Cardiac muscle cell (in vitro differentiated cells and primary cell): Measurements from ENCODE around the gene TIAM2. TPM values are rescaled to one million over a fixed set of nuclear protein-coding genes. Genes with fewer than 3 reads are reported as not detected.
"Not testable (repeated sequence)": the region's sequence is repeated elsewhere in the genome, so short reads cannot be mapped to it uniquely, and the experiment has no call there.

Source experiments
- DNase-seq, 2 donors: peaks; one replicate each; pipeline versions ENCODE4 v3.0.0 to v3.0.0-alpha.2; 2010 to 2017; ENCODE audit warnings: low read depth in 1 of 2, low spot score in 1 of 2
- H3K27ac ChIP-seq: fragments of 200-600 bp; sonication (generic); 2 replicates; pipeline ENCODE4 v1.5.1; 2016
- H3K27me3 ChIP-seq: fragments of 200-600 bp; sonication (generic); 2 replicates; pipeline ENCODE4 v1.6.0; 2016; ENCODE audit warnings: control low read depth
- H3K36me3 ChIP-seq: fragments of 200-600 bp; sonication (generic); 2 replicates; pipeline ENCODE4 v1.5.1; 2016; ENCODE audit warnings: control low read depth
- H3K4me1 ChIP-seq: fragments of 200-600 bp; sonication (generic); 2 replicates; pipeline ENCODE4 v1.8.1; 2017; ENCODE audit warnings: low read depth, mild to moderate bottlenecking, mixed run types
- H3K4me3 ChIP-seq: fragments of 200-600 bp; sonication (generic); 2 replicates; pipeline ENCODE4 v1.5.1; 2016; ENCODE audit warnings: mild to moderate bottlenecking
- H3K9me3 ChIP-seq: fragments of 200-600 bp; sonication (generic); 2 replicates; pipeline ENCODE4 v1.5.1; 2017; ENCODE audit warnings: low read depth, mild to moderate bottlenecking, control low read depth
- polyA plus RNA-seq: library from polyadenylated mRNA; unstranded; fragments of >200 nt; fragmentation: Nextera tagmentation; extraction: Ambion mirVana; gene quantifications from 2 replicates; pipeline ENCODE4 v1.2.1, GENCODE V29; 2016
- total RNA-seq: library from RNA; depleted of rRNA; stranded (reverse); fragments of >200 nt; gene quantifications from 2 replicates; pipeline ENCODE4 v1.2.3, GENCODE V29; 2016
- TF ChIP-seq, protein P1 (sequence below): IDR thresholded peaks from 2 replicates; pipeline ENCODE4 v1.5.1; 2012; ENCODE audit warnings: low read depth, mild to moderate bottlenecking, low read length

Gene TIAM2
- total and polyA plus RNA-seq, 2 experiments from 2014 or later = 3.9 to 12.4 TPM

DNA sequence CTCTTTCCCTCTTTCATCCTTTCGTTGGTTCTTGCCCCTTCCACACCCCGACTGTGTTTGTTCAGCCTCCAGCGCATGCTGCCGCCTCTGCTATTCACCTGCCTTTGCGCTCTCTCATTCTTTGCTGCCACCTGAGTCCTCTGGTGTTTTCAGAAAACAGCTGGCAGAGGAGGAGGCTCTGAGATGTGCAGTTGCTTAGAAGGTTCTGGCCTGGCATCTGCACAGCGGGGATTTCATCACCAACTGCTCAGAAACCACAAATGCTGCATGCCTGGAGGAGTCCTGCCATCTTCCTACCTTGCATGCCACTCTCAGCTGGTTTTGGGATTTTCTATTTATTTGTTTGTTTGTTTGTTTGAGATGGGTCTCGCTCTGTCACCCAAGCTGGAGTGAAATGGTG lies 229.5 kb downstream of the TIAM2 start:
- peak in 1 of 2 donors; percentile 21 for DNase-seq
- H3K27ac ChIP-seq = no peak overlapping the region
- H3K4me3 ChIP-seq = no peak overlapping the region
- no peaks in the 10 kb centered on the region for H3K9me3 ChIP-seq
- H3K36me3 ChIP-seq = no peaks in the 10 kb centered on the region
- H3K4me1 ChIP-seq = no peaks in the 10 kb centered on the region
- peaks cover 9% of the 10 kb centered on the region for H3K27me3 ChIP-seq
- TF ChIP-seq, protein P1, sequence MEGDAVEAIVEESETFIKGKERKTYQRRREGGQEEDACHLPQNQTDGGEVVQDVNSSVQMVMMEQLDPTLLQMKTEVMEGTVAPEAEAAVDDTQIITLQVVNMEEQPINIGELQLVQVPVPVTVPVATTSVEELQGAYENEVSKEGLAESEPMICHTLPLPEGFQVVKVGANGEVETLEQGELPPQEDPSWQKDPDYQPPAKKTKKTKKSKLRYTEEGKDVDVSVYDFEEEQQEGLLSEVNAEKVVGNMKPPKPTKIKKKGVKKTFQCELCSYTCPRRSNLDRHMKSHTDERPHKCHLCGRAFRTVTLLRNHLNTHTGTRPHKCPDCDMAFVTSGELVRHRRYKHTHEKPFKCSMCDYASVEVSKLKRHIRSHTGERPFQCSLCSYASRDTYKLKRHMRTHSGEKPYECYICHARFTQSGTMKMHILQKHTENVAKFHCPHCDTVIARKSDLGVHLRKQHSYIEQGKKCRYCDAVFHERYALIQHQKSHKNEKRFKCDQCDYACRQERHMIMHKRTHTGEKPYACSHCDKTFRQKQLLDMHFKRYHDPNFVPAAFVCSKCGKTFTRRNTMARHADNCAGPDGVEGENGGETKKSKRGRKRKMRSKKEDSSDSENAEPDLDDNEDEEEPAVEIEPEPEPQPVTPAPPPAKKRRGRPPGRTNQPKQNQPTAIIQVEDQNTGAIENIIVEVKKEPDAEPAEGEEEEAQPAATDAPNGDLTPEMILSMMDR = no peak

DNA sequence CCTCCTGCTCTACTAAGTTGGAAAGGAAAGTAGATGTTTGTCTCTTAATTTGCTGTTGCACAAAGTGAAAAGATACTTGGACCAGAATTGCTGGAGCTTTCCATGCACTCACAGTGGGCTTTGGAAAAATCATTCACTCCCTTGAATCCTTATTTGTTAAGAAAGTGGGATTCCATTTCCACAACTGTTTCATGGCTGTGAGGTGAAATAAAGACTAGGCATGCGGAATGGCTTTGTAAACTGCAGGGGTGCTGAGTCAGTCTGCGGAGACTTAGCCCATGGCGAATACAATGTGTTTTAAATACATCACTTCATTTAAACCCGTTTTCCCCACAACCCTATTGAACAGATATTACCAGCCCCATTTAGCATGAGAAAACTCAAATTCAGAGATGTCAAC lies 231.9 kb downstream of the TIAM2 start:
- H3K27me3 ChIP-seq = peaks cover 9% of the 10 kb centered on the region
- no peaks in the 10 kb centered on the region for H3K4me1 ChIP-seq
- H3K9me3 ChIP-seq = no peaks in the 10 kb centered on the region
- H3K27ac ChIP-seq = no peak overlapping the region
- no peaks in the 10 kb centered on the region for H3K36me3 ChIP-seq
- DNase-seq = no peak
- TF ChIP-seq, protein P1 = no peak
- no peak overlapping the region for H3K4me3 ChIP-seq

DNA sequence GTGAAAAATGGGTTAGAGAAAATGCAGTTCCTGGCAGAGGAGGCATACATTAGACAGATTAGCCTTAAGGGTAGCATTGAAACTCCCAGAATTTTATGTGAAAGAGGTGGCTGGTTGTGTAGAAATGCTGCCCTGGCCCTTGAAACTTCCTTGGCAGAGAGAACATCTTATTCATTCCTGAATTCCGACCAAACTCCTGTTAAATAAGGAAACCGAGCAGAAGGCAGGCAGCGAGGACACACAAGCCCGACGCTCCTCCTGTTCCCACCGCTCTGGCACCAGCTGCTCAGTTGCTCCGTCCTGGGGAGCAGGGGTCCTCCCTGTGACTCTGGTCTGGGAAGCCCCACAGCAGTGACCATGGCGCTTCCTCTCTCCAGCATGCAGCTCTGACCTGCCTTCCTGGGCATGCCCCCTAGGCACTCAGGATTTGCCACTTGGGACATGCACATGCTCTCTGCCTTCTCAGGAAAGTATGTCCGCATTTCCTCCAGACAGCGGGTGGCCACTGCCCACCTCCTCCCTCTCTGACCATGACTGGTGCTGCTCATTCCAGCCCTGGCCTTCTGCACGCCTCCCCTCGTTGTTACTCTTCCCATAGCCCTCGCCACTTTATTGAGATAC lies 233.5 kb downstream of the TIAM2 start:
- Histone ChIP-seq H3K4me1 (no peaks in the 10 kb centered on the region), H3K4me3 (no peak overlapping the region), H3K27me3 (peaks cover 9% of the 10 kb centered on the region), H3K27ac (no peak overlapping the region), H3K36me3 (no peaks in the 10 kb centered on the region), H3K9me3 (no peaks in the 10 kb centered on the region)
- TF ChIP-seq, protein P1 = no peak
- DNase-seq = peak in 1 of 2 donors; percentile 89

DNA sequence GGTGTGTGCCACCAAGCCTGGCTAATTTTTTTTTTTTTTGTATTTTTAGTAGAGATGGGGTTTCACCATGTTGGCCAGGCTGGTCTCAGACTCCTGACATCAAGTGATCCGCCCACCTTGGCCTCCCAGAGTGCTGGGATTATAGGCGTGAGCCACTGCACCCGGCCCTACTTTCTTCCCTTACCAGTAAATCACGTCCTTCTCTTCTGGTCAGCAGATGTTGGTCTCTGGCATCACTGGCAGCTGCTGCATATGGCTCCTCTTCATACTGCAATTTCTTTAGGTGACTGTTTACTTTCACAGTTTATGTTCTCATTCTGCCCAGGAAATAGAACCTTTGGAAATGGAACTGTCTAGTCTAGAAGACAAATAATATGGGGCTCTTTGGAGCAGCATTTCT lies 235.9 kb downstream of the TIAM2 start:
- not testable (repeated sequence) for DNase-seq, H3K9me3 ChIP-seq, H3K27ac ChIP-seq, H3K4me1 ChIP-seq, H3K27me3 ChIP-seq, H3K36me3 ChIP-seq, H3K4me3 ChIP-seq

DNA sequence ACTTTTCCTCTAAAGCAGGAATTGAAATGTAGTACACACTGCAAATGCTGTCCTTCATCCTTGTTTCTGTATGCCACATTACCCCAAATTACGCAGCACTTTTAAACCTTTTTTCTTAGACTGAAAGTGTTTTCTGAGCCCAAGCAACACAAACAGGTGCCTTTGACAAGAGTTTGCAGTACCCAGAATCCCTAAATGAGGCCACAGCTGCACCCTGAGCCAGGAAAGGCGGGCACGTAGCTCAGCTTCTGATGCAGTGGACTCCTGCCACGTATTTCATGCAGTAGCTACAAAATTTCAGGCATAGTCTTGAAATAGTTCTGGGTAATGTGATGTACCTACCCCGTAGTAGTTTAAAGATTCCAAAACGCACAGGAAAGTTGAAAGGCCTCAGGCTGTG lies 237.7 kb downstream of the TIAM2 start:
- Histone ChIP-seq H3K27ac (no peak overlapping the region), H3K4me3 (no peak overlapping the region), H3K36me3 (no peaks in the 10 kb centered on the region), H3K27me3 (no peaks in the 10 kb centered on the region), H3K9me3 (no peaks in the 10 kb centered on the region), H3K4me1 (no peaks in the 10 kb centered on the region)
- TF ChIP-seq, protein P1 = no peak
- no peak for DNase-seq

DNA sequence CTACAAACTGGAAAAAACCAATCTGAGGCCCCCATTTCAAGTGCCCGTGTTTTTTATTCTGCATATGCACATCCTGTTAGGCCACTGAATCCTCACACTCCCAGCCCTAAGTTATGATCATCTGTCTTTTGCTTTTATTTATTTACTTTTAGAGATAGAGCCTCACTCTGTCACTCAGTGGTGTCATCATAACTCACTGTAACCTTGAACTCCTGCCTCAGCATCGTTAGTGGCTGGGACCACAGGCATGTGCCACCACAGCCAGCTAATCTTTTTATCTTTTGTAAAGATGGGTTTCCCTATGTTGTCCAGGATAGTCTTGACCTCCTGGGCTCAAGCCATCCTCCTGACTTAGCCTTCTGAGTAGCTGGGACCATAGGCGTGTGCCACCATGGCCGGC lies 239.1 kb downstream of the TIAM2 start:
- TF ChIP-seq, protein P1 = no peak
- Histone ChIP-seq H3K27ac (no peak overlapping the region), H3K9me3 (no peaks in the 10 kb centered on the region), H3K4me3 (no peak overlapping the region), H3K4me1 (no peaks in the 10 kb centered on the region), H3K36me3 (no peaks in the 10 kb centered on the region), H3K27me3 (no peaks in the 10 kb centered on the region)
- no peak for DNase-seq
